ENCODE data around the gene DSG4. TPM values are rescaled to one million over a fixed set of nuclear protein-coding genes. Genes with fewer than 3 reads are reported as not detected.

Gene DSG4
- total and polyA plus RNA-seq, 8 donors = not detected

DNA sequence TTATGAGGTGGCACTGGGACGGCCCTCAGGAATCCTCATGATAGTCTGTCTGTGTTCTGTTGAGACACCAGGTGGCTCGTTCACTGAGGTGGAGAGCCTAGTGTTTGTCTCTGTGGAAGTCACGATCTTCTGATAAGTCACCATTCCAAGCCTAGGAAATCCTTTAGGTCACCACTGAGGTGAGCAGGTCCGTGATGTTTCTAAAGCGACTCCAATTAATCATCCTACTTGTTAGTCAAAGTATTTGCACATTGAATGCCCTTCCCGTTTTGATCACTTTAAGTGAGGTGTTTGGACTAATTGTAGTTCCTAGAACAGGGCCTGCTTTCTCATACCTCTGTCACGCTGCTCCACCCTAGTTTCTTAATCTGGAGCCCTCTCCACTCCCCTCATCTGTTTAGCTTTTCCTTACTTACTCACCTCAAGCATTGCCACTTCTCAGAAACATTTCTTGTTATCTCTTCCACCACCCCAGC is 42.9 kb downstream of the DSG4 start:
- H3K27ac ChIP-seq = no peak overlapping the region
- no peak overlapping the region for H3K4me3 ChIP-seq
- TF ChIP-seq, protein P1, sequence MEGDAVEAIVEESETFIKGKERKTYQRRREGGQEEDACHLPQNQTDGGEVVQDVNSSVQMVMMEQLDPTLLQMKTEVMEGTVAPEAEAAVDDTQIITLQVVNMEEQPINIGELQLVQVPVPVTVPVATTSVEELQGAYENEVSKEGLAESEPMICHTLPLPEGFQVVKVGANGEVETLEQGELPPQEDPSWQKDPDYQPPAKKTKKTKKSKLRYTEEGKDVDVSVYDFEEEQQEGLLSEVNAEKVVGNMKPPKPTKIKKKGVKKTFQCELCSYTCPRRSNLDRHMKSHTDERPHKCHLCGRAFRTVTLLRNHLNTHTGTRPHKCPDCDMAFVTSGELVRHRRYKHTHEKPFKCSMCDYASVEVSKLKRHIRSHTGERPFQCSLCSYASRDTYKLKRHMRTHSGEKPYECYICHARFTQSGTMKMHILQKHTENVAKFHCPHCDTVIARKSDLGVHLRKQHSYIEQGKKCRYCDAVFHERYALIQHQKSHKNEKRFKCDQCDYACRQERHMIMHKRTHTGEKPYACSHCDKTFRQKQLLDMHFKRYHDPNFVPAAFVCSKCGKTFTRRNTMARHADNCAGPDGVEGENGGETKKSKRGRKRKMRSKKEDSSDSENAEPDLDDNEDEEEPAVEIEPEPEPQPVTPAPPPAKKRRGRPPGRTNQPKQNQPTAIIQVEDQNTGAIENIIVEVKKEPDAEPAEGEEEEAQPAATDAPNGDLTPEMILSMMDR (IDR thresholded peaks at IDR 0.05) = no peak
- H3K4me1 ChIP-seq = no peaks in the 10 kb centered on the region
- no peak for DNase-seq
- no peaks in the 10 kb centered on the region for H3K9me3 ChIP-seq
- peak; percentile 89 for ATAC-seq
- intact Hi-C loops (cut with DNase I) = no loop called here
- H3K27me3 ChIP-seq = no peaks in the 10 kb centered on the region
- H3K36me3 ChIP-seq = no peaks in the 10 kb centered on the region

DNA sequence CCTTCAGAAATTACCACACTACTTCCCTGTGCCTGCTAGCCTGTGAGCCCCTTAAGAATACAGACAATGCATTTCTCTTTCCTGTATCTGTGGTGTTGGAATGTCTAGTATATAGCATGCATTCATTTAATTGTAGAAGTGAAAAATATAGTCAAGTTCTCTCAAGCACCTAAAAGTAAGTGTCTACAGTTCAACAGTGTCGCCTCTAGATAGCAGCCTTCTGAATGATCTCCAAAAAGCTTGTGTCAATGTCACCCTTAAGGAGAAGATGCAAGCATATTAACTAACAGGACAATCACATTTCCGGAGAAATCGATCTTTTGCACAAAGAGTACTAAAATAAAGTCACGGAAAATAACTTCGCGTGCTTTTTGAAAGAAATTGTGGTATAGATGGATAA is 43.5 kb downstream of the DSG4 start:
- ATAC-seq (no peak), DNase-seq (no peak)
- Histone ChIP-seq H3K36me3 (no peaks in the 10 kb centered on the region), H3K9me3 (no peaks in the 10 kb centered on the region), H3K27ac (no peak overlapping the region), H3K27me3 (no peaks in the 10 kb centered on the region), H3K4me3 (no peak overlapping the region), H3K4me1 (no peaks in the 10 kb centered on the region)
- intact Hi-C loops (cut with DNase I) = no loop called here
- TF ChIP-seq, protein P1 (IDR thresholded peaks at IDR 0.05) = no peak

DNA sequence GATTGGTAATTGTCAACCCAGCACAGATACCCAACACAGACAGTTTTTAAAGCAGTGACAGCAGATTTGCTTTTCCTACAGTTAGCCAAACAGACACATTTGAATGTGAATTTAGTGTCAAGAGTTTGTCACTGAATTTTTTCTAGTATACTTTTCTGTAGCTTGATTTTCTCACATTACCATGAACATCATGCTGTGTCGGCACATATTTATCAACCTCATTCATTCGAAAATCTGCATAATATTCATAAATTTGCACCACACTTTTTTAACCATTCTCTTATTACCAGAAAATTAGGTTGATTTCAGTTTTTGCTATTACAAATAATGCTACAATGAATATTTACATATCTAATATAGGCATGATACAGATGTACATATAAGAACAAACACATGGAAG is 43.9 kb downstream of the DSG4 start:
- no peaks in the 10 kb centered on the region for H3K36me3 ChIP-seq
- no peak overlapping the region for H3K4me3 ChIP-seq
- ATAC-seq = no peak
- TF ChIP-seq, protein P1 (IDR thresholded peaks at IDR 0.05) = no peak
- intact Hi-C loops (cut with DNase I) = no loop called here
- DNase-seq = no peak
- no peaks in the 10 kb centered on the region for H3K27me3 ChIP-seq
- H3K27ac ChIP-seq = no peak overlapping the region
- no peaks in the 10 kb centered on the region for H3K9me3 ChIP-seq
- H3K4me1 ChIP-seq = no peaks in the 10 kb centered on the region

DNA sequence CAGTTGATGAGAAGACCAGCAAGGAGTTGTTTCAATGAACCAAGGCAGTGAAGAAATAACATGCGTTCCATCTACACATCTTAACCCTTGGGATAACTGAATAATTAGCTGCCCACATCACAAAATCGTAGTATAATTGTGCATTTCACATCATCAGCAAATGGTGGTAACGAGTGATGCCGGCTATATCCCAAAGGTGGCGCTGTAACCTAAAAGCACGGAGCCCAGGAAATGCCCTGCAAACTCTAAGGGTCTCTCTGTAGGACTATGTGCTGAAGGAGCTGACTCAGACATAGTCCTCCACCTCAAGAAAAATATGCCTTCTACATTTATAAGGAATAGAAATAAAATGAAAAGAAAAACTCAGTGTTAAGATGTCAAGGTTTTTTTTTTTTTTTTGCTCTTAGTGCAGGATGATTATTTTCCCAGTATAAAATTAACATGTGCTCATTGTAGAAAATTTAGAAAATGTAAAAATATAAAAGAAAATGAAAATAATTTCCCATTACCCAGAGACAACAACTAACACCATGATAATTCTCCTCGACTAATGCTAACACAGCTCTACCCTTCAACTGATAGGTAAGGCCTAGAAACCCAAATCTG is 47.9 kb downstream of the DSG4 start:
- Histone ChIP-seq H3K36me3 (no peaks in the 10 kb centered on the region), H3K27me3 (no peaks in the 10 kb centered on the region), H3K4me1 (no peaks in the 10 kb centered on the region), H3K27ac (no peak overlapping the region), H3K4me3 (no peak overlapping the region), H3K9me3 (no peaks in the 10 kb centered on the region)
- intact Hi-C loops (cut with DNase I) = no loop called here
- TF ChIP-seq, protein P1 (IDR thresholded peaks at IDR 0.05) = peak; percentile 27 to 37
- ATAC-seq (peak; percentile 76), DNase-seq (no peak)

DNA sequence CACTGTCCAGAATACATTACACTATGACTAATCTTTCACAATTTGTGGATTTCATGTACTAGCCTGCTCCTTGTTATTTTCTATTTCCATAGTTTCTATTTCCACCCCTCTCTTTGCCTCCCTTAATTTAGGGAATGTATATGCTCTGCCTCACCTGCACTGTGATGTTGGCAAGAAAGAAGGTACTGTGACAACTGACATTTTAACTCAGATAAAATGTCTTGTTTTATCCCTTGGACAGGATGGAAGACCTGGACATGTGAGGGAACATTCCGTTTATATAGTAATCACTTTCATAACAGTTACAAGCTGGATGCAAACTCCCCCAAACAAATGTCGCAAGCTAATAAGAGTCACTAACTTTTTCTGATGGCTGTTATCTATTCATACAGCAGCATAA is 49.4 kb downstream of the DSG4 start:
- Histone ChIP-seq H3K4me3 (no peak overlapping the region), H3K36me3 (no peaks in the 10 kb centered on the region), H3K9me3 (no peaks in the 10 kb centered on the region), H3K27me3 (no peaks in the 10 kb centered on the region), H3K27ac (no peak overlapping the region), H3K4me1 (no peaks in the 10 kb centered on the region)
- DNase-seq (no peak), ATAC-seq (no peak)
- TF ChIP-seq, protein P1 (IDR thresholded peaks at IDR 0.05) = no peak
- intact Hi-C loops (cut with DNase I) = no loop called here
